ENCODE results near the gene SLC9C1.

SLC9C1 gene

GRCh38 chr3:112293368-112294321 is at the start of gene SLC9C1:
TSS of gene SLC9C1 (minus strand) at chr3:112294216. CDS start at chr3:112286791, 7,425 bp downstream.
- no peak for TF ChIP-seq GATA2 (IDR thresholded peaks at IDR 0.05; ENCODE audit: low read depth, low read length)
- TF ChIP-seq GATA3 (IDR thresholded peaks at IDR 0.05; ENCODE audit: low read depth, low read length): no peak

GRCh38 chr3:112341386-112341785 is 47.4 kb upstream of the SLC9C1 start:
- TF ChIP-seq GATA2 (IDR thresholded peaks at IDR 0.05; ENCODE audit: low read depth, low read length): no peak
- TF ChIP-seq GATA3 (IDR thresholded peaks at IDR 0.05; ENCODE audit: low read depth, low read length): no peak

GRCh38 chr3:112339609-112340008 is 45.6 kb upstream of the SLC9C1 start:
- TF ChIP-seq GATA2 (IDR thresholded peaks at IDR 0.05; ENCODE audit: low read depth, low read length) (no peak), GATA3 (IDR thresholded peaks at IDR 0.05; ENCODE audit: low read depth, low read length) (no peak)

- no peak for TF ChIP-seq GATA2 (IDR thresholded peaks at IDR 0.05; ENCODE audit: low read depth, low read length)
These were observed 45.1 kb upstream of the SLC9C1 start for GRCh38 chr3:112339134-112339533.

GRCh38 chr3:112338727-112339056 is 44.7 kb upstream of the SLC9C1 start:
- TF ChIP-seq GATA2 (IDR thresholded peaks at IDR 0.05; ENCODE audit: low read depth, low read length): no peak
- TF ChIP-seq GATA3 (IDR thresholded peaks at IDR 0.05; ENCODE audit: low read depth, low read length): no peak

GRCh38 chr3:112338021-112338726 is 44.2 kb upstream of the SLC9C1 start:
- TF ChIP-seq GATA2 (IDR thresholded peaks at IDR 0.05; ENCODE audit: low read depth, low read length) (no peak), GATA3 (IDR thresholded peaks at IDR 0.05; ENCODE audit: low read depth, low read length) (no peak)

GRCh38 chr3:112335434-112335781 is 41.4 kb upstream of the SLC9C1 start:
- TF ChIP-seq GATA3 (IDR thresholded peaks at IDR 0.05; ENCODE audit: low read depth, low read length): no peak
- TF ChIP-seq GATA2 (IDR thresholded peaks at IDR 0.05; ENCODE audit: low read depth, low read length): no peak

- TF ChIP-seq GATA3 (IDR thresholded peaks at IDR 0.05; ENCODE audit: low read depth, low read length): no peak
- no peak for TF ChIP-seq GATA2 (IDR thresholded peaks at IDR 0.05; ENCODE audit: low read depth, low read length)
These were observed 40.8 kb upstream of the SLC9C1 start for GRCh38 chr3:112334691-112335433.

GRCh38 chr3:112333381-112334317 is 39.6 kb upstream of the SLC9C1 start:
- no peak for TF ChIP-seq GATA2 (IDR thresholded peaks at IDR 0.05; ENCODE audit: low read depth, low read length)
- TF ChIP-seq GATA3 (IDR thresholded peaks at IDR 0.05; ENCODE audit: low read depth, low read length): no peak

GRCh38 chr3:112333002-112333380 is 39.0 kb upstream of the SLC9C1 start, which contains the start of gene CD200:
TSS of gene CD200 (plus strand) at chr3:112333156. CDS start at chr3:112333213, 57 bp downstream.
- TF ChIP-seq GATA2 (IDR thresholded peaks at IDR 0.05; ENCODE audit: low read depth, low read length) (no peak), GATA3 (IDR thresholded peaks at IDR 0.05; ENCODE audit: low read depth, low read length) (no peak)

GRCh38 chr3:112331851-112332250 is 37.8 kb upstream of the SLC9C1 start:
- TF ChIP-seq GATA3 (IDR thresholded peaks at IDR 0.05; ENCODE audit: low read depth, low read length): no peak
- TF ChIP-seq GATA2 (IDR thresholded peaks at IDR 0.05; ENCODE audit: low read depth, low read length): no peak

GRCh38 chr3:112327371-112327951 is 33.4 kb upstream of the SLC9C1 start:
- TF ChIP-seq GATA2 (IDR thresholded peaks at IDR 0.05; ENCODE audit: low read depth, low read length) (no peak), GATA3 (IDR thresholded peaks at IDR 0.05; ENCODE audit: low read depth, low read length) (no peak)

All from SH-SY5Y (cell line).